ENCODE measurements around the gene PLA2G4C.
"Not testable (repeated sequence)": the region's sequence is repeated elsewhere in the genome, so short reads cannot be mapped to it uniquely, and the experiment has no call there.

Gene PLA2G4C

GRCh38 chr19:48094129-48094854 lies 16.3 kb downstream of the PLA2G4C start:
- TF ChIP-seq ZNF274 (IDR thresholded peaks at IDR 0.05; ENCODE audit: low read depth, low read length) = no peak
- no peak overlapping the region for H3K4me3 ChIP-seq (ENCODE audit: low read length)

- not testable (repeated sequence) for H3K4me3 ChIP-seq (ENCODE audit: low read length)
Observed at GRCh38 chr19:48091111-48091718, 19.4 kb downstream of the PLA2G4C start.

- H3K4me3 ChIP-seq (ENCODE audit: low read length) = no peak overlapping the region
Observed at GRCh38 chr19:48090281-48090802, 20.3 kb downstream of the PLA2G4C start.

GRCh38 chr19:48088991-48089390 lies 21.6 kb downstream of the PLA2G4C start:
- not testable (repeated sequence) for H3K4me3 ChIP-seq (ENCODE audit: low read length)

More at GRCh38 chr19:48090281-48090802, 20.3 kb downstream of the PLA2G4C start:
- no peak for TF ChIP-seq ZNF274 (IDR thresholded peaks at IDR 0.05; ENCODE audit: low read depth, low read length)

- H3K4me3 ChIP-seq (ENCODE audit: low read length) = no peak overlapping the region
- TF ChIP-seq ZNF274 (IDR thresholded peaks at IDR 0.05; ENCODE audit: low read depth, low read length) = no peak
Observed at GRCh38 chr19:48085904-48086864, 24.4 kb downstream of the PLA2G4C start.

- no peak overlapping the region for H3K4me3 ChIP-seq (ENCODE audit: low read length)
- TF ChIP-seq ZNF274 (IDR thresholded peaks at IDR 0.05; ENCODE audit: low read depth, low read length) = no peak
Observed at GRCh38 chr19:48085076-48085475, 25.5 kb downstream of the PLA2G4C start.

- no peak for TF ChIP-seq ZNF274 (IDR thresholded peaks at IDR 0.05; ENCODE audit: low read depth, low read length)
- H3K4me3 ChIP-seq (ENCODE audit: low read length) = no peak overlapping the region
Observed at GRCh38 chr19:48081106-48081505, 29.5 kb downstream of the PLA2G4C start.

- not testable (repeated sequence) for H3K4me3 ChIP-seq (ENCODE audit: low read length)
Observed at GRCh38 chr19:48070177-48070769, 40.3 kb downstream of the PLA2G4C start.

- no peak overlapping the region for H3K4me3 ChIP-seq (ENCODE audit: low read length)
- TF ChIP-seq ZNF274 (IDR thresholded peaks at IDR 0.05; ENCODE audit: low read depth, low read length) = no peak
Observed at GRCh38 chr19:48069435-48069834, 41.2 kb downstream of the PLA2G4C start.

GRCh38 chr19:48064509-48064908 lies 46.1 kb downstream of the PLA2G4C start:
- no peak overlapping the region for H3K4me3 ChIP-seq (ENCODE audit: low read length)
- TF ChIP-seq ZNF274 (IDR thresholded peaks at IDR 0.05; ENCODE audit: low read depth, low read length) = no peak

GRCh38 chr19:48061401-48062344 lies 48.9 kb downstream of the PLA2G4C start:
- TF ChIP-seq ZNF274 (IDR thresholded peaks at IDR 0.05; ENCODE audit: low read depth, low read length) = no peak
- no peak overlapping the region for H3K4me3 ChIP-seq (ENCODE audit: low read length)

GRCh38 chr19:48060381-48060780 lies 50.2 kb downstream of the PLA2G4C start:
- no peak for TF ChIP-seq ZNF274 (IDR thresholded peaks at IDR 0.05; ENCODE audit: low read depth, low read length)
- H3K4me3 ChIP-seq (ENCODE audit: low read length) = no peak overlapping the region

- TF ChIP-seq ZNF274 (IDR thresholded peaks at IDR 0.05; ENCODE audit: low read depth, low read length) = no peak
- no peak overlapping the region for H3K4me3 ChIP-seq (ENCODE audit: low read length)
Observed at GRCh38 chr19:48059331-48059730, 51.3 kb downstream of the PLA2G4C start.
